Measurements from ENCODE around the gene PEX16.

DNA sequence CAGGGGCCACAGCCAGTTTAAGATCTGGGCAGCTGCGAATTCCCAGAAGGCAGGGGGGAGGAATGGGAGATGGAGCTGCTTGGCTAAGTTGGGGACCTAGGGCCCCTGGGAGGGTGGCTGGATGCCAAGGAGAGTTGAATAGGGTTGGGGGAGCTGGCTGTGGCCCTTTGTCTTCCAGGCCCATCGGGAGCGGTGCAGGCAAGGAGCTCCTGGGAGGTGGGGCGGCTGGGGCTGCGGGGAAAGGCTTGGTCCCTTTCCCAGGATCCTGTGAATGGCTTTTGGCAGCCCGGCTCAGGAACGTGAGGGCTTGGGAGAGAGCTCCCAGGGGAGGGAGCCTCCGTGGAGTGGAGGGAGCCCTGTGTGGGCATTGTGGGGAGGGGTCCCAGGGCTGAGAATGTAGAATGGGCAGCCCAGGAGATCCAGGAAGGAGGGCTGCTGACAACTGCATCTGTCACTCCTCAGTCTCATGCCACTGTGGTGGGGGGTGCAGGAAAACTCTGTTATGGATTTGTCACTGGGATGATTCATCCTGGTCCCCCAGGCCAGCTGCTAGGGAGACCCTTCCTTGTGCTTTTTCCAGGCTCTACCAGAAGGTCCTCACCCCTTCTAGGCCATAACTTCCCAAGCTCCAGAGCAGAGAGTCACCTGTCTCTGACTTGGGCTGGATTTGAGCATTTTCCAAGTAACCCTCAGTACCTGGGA, 16.6 kb downstream of the PEX16 start:
- no peak for TF ChIP-seq POLR2A (IDR thresholded peaks at IDR 0.05)
- TF ChIP-seq, protein P1, sequence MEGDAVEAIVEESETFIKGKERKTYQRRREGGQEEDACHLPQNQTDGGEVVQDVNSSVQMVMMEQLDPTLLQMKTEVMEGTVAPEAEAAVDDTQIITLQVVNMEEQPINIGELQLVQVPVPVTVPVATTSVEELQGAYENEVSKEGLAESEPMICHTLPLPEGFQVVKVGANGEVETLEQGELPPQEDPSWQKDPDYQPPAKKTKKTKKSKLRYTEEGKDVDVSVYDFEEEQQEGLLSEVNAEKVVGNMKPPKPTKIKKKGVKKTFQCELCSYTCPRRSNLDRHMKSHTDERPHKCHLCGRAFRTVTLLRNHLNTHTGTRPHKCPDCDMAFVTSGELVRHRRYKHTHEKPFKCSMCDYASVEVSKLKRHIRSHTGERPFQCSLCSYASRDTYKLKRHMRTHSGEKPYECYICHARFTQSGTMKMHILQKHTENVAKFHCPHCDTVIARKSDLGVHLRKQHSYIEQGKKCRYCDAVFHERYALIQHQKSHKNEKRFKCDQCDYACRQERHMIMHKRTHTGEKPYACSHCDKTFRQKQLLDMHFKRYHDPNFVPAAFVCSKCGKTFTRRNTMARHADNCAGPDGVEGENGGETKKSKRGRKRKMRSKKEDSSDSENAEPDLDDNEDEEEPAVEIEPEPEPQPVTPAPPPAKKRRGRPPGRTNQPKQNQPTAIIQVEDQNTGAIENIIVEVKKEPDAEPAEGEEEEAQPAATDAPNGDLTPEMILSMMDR (IDR thresholded peaks at IDR 0.05) = no peak
- no peak for TF ChIP-seq POLR2AphosphoS5 (IDR thresholded peaks at IDR 0.05; ENCODE audit: insufficient read depth in 1 of 2, low read depth in 1 of 2)

Data from vagina (tissue), 2 donors.